A673 (cell line): ENCODE measurements around the gene SYNGR3. TPM values are rescaled to one million over a fixed set of nuclear protein-coding genes. Genes with fewer than 3 reads are reported as not detected.
"Not testable (repeated sequence)": the region's sequence is repeated elsewhere in the genome, so short reads cannot be mapped to it uniquely, and the experiment has no call there.

Experiments
- BruUV-seq: library from RNA; stranded (reverse); fragments of 400-500 nt; replicated peaks from 2 replicates; lab custom pipeline; 2021; lab: Mats Ljungman, UMichigan
- CTCF ChIA-PET: fragments of 300-600 bp; sonication (Branson Sonifier 250); formaldehyde crosslinking; loops from one replicate; lab custom pipeline; 2022; ENCODE audit warnings: antibody characterized with exemption; lab: Charles Lee
- POLR2A ChIA-PET: fragments of 300-600 bp; sonication (Branson Sonifier 250); formaldehyde crosslinking; loops from one replicate; lab custom pipeline; 2022; ENCODE audit warnings: antibody characterized with exemption; ENCODE audit not compliant: low non-redundant PET; lab: Charles Lee
- DNase-seq: peaks from one replicate; pipeline ENCODE4 v3.0.0-alpha.2; 2015; ENCODE audit warnings: low spot score
- H3K27ac ChIP-seq: fragments of 200-600 bp; sonication (generic); 2 replicates; pipeline ENCODE4 v1.5.1; 2016; ENCODE audit warnings: mixed run types, low read depth, mild to moderate bottlenecking, mixed read lengths, antibody characterized with exemption, low read length; ENCODE audit not compliant: poor library complexity, severe bottlenecking
- H3K27me3 ChIP-seq: fragments of 200-600 bp; sonication (generic); replicated peaks from 2 replicates; pipeline ENCODE4 v1.6.1; 2017; ENCODE audit warnings: mixed run types, low read depth, mild to moderate bottlenecking, mixed read lengths, antibody characterized with exemption, low read length; ENCODE audit not compliant: insufficient read depth, poor library complexity
- H3K36me3 ChIP-seq: fragments of 200-600 bp; sonication (generic); 2 replicates; pipeline ENCODE4 v1.6.1; 2016; ENCODE audit warnings: mixed run types, mild to moderate bottlenecking, mixed read lengths, antibody characterized with exemption, low read length; ENCODE audit not compliant: insufficient read depth, poor library complexity, severe bottlenecking
- H3K4me1 ChIP-seq: fragments of 200-600 bp; sonication (generic); 2 replicates; pipeline ENCODE4 v1.6.1; 2017; ENCODE audit warnings: mixed run types, mild to moderate bottlenecking, mixed read lengths, antibody characterized with exemption, low read length; ENCODE audit not compliant: insufficient read depth, poor library complexity, severe bottlenecking
- H3K4me3 ChIP-seq: fragments of 200-600 bp; sonication (generic); 2 replicates; pipeline ENCODE4 v1.5.1; 2016; ENCODE audit warnings: low read depth, mixed run types, mild to moderate bottlenecking, mixed read lengths, low read length; ENCODE audit not compliant: poor library complexity, severe bottlenecking
- H3K9me3 ChIP-seq: fragments of 200-600 bp; sonication (generic); 2 replicates; pipeline ENCODE4 v1.6.1; 2016; ENCODE audit warnings: mixed run types, low read depth, mild to moderate bottlenecking, mixed read lengths, antibody characterized with exemption, low read length; ENCODE audit not compliant: poor library complexity, severe bottlenecking
- CTCF ChIP-seq: fragments of 300-800, 200-600 bp; sonication (generic); conservative IDR thresholded peaks from 2 replicates; pipeline ENCODE4 v1.5.1; 2017; ENCODE audit warnings: low read depth, mild to moderate bottlenecking, antibody characterized with exemption, low read length, moderate library complexity, mixed read lengths
- EZH2 ChIP-seq: fragments of 200-600 bp; sonication (generic); IDR thresholded peaks from 2 replicates; pipeline ENCODE4 v1.6.1; 2017; ENCODE audit warnings: borderline replicate concordance, low read depth, mild to moderate bottlenecking, mixed read lengths, antibody characterized with exemption, low read length; ENCODE audit not compliant: poor library complexity, severe bottlenecking
- intact Hi-C: fragments of 100-400 bp; cut with micrococcal nuclease; formaldehyde crosslinking; loops from one replicate; pipeline ENCODE4 v1.10.0; 2022; ENCODE audit not compliant: unreplicated experiment
- total RNA-seq: library from RNA; stranded (reverse); gene quantifications from 2 replicates; pipeline ENCODE4 v1.2.3, GENCODE V29; 2021

Gene SYNGR3
- total RNA-seq, 1 experiment from 2014 or later = 1.4 TPM

DNA sequence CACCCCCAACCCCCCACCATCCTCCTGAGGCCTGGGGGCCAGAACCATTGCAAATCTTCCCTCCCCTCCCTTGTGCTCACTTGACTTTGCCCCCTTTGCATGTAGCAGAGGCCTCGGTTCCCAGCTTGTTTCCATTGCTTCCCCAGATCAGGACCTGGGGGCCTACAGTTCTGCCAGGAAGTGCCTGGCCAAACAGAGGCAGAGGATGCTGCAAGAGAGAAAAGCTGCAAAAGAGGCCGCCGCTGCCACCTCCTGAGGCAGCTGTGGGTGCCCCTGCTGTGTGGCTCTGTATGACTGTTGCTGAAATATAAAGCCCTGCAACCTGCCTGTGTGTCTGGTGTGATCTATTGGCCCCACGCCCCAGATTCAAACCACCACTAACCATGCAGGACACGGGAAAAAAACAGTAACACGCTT, 28.1 kb upstream of the SYNGR3 start:
- POLR2A ChIA-PET = no interaction called here
- BruUV-seq = no TSS peak
- H3K27ac ChIP-seq = peak overlapping the region; percentile 20
- peaks cover 27% of the 10 kb centered on the region for H3K36me3 ChIP-seq
- H3K4me1 ChIP-seq = peaks cover 24% of the 10 kb centered on the region
- peak; percentile 52 for DNase-seq
- intact Hi-C loops = no loop called here
- H3K27me3 ChIP-seq = no peaks in the 10 kb centered on the region
- CTCF ChIA-PET = interaction anchor here (1.0 kb wide), 1 partner anchor 179 kb away, joined by 3 read pairs; no protein-coding TSS in a partner anchor
- H3K9me3 ChIP-seq = no peaks in the 10 kb centered on the region
- TF ChIP-seq EZH2 (no peak), CTCF (no peak)
- H3K4me3 ChIP-seq = no peak overlapping the region

- Histone ChIP-seq H3K36me3 (peaks cover 27% of the 10 kb centered on the region), H3K4me3 (peak overlapping the region; percentile 88), H3K4me1 (peaks cover 24% of the 10 kb centered on the region), H3K27ac (peak overlapping the region; percentile 95)
- intact Hi-C loops, DNase-seq, H3K9me3 ChIP-seq, POLR2A ChIA-PET, H3K27me3 ChIP-seq: not testable (repeated sequence)
- BruUV-seq = TSS peak; percentile 81
- CTCF ChIA-PET = interaction anchor here (1.0 kb wide), 1 partner anchor 178 kb away, joined by 3 read pairs; no protein-coding TSS in a partner anchor
Measured at GRCh38 chr16:1962161-1963153, 27.3 kb upstream of the SYNGR3 start.

- no peak for DNase-seq
- no peaks in the 10 kb centered on the region for H3K27me3 ChIP-seq
- intact Hi-C loops = no loop called here
- peaks cover 21% of the 10 kb centered on the region for H3K4me1 ChIP-seq
- no TSS peak for BruUV-seq
- H3K27ac ChIP-seq = peak overlapping the region; percentile 95
- ChIA-PET CTCF (interaction anchor here (0.7 kb wide), 1 partner anchor 48 kb away, joined by 7 read pairs; no protein-coding TSS in a partner anchor), POLR2A (interaction anchor here (0.7 kb wide), 2 partner anchors 20 to 496 kb away, joined by 9 to 17 read pairs; partner anchors contain the start of gene GFER)
- H3K36me3 ChIP-seq = peaks cover 27% of the 10 kb centered on the region
- H3K9me3 ChIP-seq = no peaks in the 10 kb centered on the region
- H3K4me3 ChIP-seq = peak overlapping the region; percentile 88
- TF ChIP-seq CTCF (0 out of 2 replicates have a peak, but pooled peaks have one; percentile 19), EZH2 (no peak)
Measured at GRCh38 chr16:1963806-1964505, 25.8 kb upstream of the SYNGR3 start.
